HG02981 (cell line): Measurements from ENCODE around the gene ATF1.
A peak's percentile ranks its signal among the peaks of the same experiment; 100 is the strongest.
"Not testable (repeated sequence)": the region's sequence is repeated elsewhere in the genome, so short reads cannot be mapped to it uniquely, and the experiment has no call there.

Experiments used
- ATAC-seq: cut with Tn5 transposase; IDR thresholded peaks from one replicate; pipeline ENCODE4 v1.9.1; 2021; ENCODE audit warnings: mild to moderate bottlenecking, moderate library complexity; ENCODE audit not compliant: unreplicated experiment

Gene ATF1

DNA sequence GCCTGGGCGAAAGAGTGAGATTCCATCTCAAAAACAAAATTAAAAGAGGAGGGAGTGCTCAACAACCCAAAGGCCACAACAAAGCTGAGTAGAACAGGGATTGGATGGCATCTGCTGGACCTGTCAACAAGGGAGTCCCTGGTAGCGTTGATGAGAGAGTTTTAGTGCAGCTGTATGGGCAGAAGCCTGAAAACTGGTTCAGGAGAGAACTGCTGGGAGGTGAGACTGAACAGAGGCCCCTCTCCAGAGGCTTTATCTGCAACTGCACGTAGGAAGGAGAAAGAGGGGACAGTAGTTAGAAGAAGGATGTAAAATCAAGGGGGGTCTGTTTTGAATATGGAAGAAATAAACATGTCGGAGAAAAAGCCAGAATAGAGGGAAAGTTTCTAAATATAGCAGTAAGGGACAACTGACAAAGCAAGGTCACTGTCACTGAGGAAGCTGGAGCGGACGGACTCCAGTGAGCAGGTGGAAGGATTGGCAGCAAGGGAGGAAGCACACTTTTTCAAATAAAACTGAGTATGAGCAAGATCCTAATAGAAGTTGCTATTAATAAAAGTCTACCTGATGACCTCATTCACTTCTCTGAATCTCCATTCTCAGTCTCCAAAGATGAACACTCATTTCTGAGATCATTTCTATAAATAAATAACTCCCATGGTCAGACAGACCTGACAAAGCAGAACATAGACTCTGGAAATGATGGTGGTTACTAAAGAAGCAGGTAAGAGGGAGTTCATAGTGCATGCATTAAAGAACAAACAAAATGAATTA, 11.8 kb upstream of the ATF1 start:
- ATAC-seq = no peak

DNA sequence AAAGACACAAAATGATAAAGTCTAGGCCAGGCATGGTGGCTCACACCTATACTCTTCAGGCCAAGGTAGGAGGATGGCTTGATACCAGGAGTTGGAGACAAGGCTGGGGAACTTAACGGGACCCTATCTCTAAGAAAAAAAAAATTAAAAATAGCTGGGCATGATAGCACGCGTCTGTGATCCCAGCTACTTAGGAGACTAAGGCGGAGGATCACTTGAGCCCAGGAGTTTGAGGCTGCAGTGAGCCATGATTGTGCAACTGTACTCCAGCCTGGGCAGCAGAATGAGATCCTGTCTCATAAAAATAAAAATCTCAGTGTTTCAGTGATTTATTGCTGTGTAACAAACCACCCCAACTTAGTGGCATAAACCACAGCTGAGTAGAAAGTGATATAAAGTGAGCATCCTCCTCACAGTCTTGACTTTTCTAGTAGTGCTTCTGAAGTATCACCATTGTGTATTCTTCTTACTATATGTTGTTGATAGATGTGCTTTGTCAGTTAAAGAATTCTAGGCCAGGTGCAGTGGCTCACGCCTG, 10.6 kb upstream of the ATF1 start:
- no peak for ATAC-seq

DNA sequence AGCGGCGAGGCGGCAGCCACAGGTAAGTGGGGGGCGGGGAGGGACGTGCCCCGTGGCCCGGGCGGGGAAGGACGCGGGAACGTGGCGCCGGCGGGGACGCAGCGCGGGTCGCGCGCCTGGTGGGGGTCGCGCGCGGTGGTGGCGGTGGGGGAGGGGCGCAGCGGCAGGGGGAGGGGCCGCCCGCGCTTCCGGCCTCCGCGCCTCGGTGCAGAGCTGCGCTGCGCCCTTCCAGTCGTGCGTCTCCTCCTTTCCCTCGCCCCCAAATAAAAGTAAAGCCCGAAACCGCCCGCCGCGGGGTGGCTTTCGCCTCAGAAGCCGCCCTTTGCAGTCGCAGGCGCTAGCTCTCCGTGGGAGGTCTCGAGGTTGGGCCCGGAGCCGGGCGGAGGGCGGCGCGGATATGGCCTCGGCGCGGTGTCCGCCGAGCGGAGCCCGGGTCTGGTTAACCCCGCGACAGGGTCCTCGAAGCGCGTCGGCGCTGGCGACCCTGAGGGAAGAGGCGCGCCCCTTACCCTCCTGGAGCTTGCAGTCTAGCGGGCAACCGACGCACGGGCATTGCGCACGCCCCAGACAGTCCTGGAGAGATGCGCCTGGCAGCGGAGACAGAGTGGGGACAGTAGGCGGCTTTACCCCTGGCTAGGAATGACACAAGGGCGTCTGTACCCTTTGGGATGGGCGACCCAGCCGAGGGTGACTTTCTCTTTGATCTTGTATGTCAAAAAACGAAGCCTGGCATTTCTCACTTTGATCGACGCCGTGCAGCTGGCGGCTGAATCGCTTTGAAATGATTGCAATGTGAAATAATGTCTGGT, 589 bp downstream of the ATF1 start:
- peak; percentile 27 for ATAC-seq

DNA sequence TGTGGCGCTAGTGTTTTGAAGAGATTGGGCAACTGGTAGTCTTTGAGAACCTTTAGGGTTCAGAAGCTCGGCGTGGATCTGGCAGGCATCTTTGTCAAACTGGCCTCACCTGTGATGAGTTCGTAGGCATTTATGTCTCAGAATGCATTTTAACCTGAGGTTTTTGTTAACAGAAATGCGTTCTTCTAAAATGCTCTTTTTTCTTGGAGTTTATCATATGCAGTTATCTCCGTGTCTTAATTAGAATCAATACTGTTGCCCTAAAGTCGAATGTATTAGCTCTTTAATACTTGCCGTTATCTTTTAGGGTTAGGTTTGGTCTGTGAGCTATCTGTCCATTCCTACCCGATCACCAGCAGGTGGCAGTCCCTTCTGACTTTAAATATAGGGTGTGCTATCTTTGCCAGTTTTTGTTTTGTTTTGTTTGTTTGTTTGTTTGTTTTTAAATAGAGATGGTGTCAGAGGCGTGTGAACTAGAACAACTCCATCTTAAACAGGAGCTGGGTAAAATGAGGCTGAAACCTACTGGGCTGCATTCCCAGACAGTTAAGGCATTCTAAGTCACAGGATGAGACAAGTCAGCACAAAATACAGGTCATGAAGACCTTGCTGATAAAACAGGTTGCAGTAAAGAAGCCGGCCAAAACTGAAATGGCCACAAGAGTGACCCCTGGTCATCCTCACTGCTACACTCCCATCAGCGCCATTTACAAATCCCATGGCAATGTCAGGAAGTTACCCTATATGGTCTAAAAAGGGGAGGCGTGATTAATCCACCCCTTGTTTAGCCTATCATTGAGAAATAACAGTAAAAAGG, 1.4 kb downstream of the ATF1 start:
- peak; percentile 5 for ATAC-seq

DNA sequence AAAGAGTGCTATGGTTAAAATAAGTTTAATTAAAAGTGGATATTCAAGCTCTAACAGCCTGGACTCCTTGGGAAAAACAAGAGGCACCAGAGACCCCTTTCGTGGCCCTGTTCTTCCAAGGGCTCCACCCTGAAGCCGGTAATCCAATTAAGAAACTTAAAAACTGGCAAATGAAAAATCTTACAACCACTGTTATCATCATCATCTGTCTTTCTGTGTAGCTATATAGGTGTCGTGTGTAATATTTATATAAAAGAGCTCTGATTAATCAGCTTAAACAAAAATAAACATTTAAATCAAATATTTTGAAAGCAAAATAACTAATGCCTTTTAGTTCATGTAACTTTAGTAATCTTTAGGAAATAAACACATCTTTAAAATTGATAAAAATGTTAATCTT, 4.5 kb downstream of the ATF1 start:
- ATAC-seq = no peak

DNA sequence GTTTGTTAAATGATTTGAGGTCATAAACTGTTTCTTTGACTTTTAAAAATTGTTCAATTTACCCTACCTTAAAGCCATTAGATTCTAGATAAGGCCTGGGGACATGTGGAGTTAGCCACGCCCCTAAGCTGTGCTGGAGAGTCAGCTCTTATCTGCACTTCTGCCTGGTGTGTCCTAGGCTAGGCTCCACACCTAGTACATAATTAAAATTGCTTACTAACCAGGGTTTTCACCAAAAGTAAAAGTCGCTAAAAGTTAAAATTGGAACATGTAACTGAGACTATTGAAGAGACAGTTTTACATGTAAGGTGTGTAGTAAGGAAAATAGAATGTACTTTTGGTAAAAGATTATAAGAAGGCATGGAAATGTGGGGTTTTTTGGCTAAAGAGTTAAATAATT, 4.9 kb downstream of the ATF1 start:
- not testable (repeated sequence) for ATAC-seq

DNA sequence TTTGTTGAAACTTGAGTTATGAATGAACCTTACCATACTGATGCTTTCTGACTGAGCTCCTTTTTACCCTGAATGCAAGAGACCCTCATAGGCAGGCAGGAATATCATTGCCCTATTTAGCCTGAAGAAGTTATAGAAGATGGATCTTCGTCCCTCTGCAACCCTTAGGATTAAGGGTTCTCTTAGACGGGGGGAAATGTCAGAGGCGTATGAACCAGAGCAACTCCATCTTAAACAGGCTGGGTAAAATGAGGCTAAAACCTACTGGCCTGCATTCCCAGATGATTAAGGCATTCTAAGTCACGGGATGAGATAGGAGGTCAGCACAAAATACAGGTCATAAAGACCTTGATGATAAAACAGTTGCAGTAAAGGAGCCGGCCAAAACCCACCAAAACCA, 7.5 kb downstream of the ATF1 start:
- no peak for ATAC-seq

DNA sequence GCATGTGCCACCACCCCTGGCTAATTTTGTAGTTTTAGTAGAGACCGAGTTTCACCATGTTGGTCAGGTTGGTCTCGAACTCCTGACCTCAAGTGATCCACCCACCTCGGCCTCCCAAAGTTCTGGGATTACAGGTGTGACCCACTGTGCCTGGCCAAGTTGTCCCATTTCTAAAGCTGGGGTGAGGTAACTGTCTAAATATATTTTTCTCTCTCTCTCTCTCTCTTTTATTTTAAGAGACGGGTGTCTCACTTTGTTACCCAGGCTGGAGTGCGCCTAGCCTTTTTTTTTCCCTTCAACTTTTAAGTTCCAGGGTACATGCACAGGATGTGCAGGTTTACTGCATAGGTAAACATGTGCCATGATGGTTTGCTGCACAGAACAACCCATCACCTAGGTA, 8.6 kb downstream of the ATF1 start:
- ATAC-seq = no peak

DNA sequence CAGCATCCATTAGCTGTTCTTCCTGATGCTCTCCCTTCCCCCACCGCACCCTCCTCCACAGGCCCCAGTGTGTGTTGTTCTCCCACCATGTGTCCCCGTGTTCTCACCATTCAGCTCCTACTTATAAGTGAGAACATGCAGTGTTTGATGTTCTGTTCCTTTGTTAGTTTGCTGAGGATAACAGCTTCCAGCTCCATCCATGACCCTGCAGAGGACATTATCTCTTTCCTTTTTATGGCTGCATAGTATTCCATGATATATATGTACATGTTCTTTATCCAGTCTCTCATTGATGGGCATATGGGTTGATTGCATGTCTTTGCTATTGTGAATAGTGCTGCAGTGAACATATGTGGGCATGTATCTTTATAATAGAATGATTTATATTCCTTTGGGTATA, 9.0 kb downstream of the ATF1 start:
- ATAC-seq = no peak

DNA sequence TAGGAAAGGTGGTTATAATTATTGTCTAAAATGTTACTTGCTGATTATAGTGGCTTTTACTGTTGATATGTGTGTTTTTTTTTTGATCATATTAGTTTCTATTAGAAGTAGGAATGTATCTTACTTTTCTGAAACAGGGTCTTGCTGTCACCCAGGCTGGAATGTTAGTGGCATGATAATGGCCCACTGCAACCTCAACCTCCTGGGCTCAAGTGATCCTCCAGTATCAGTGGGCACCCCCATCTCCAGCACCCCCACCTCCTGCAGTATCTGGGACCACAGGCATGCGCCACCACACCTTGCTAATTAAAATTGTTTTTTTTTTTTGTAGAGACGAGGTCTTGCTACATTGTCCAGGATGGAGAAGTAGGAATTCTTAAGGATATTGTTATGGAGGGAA, 11.3 kb downstream of the ATF1 start:
- ATAC-seq = no peak

DNA sequence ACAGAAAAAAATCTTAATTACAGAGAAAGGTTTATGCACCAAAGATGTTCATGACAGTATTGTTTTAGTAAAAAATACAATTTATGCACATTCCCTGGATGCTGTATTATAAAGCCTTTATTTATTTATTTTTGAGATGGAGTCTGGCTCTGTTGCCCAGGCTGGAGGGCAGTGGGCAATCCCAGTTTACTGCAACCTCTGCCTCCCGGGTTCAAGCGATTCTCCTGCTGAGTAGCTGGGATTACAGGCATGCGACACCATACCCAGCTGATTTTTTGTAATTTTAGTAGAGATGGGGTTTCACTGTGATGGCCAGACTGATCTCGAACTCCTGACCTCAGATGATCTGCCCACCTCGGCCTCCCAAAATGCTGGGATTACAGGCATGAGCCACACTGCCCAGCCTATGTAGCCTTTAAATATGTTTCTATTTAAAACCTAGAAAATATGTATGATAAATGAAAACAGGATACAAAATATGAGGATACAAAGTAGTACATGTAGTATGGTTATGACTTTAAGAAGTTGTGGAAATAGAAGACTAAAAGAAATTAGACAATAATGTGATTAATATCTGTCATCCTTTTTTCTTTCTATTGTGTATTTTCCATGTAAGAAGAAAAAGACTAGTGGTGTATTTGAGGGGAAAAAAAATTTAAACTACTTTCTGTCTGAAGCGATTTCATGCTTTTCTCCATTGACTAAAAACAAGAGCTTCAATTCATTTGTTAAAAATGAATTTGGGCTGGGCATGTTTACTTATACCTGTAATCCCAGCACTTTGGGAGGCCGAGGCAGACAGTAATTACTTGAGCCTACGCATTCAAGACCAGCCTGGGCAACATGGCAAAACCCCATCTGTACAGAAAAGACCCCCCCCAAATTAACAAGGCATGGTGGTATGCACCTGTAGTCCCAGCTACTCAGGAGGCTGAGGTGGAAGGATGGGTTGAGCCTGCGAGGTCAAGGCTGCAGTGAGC, 13.1 kb downstream of the ATF1 start:
- no peak for ATAC-seq

DNA sequence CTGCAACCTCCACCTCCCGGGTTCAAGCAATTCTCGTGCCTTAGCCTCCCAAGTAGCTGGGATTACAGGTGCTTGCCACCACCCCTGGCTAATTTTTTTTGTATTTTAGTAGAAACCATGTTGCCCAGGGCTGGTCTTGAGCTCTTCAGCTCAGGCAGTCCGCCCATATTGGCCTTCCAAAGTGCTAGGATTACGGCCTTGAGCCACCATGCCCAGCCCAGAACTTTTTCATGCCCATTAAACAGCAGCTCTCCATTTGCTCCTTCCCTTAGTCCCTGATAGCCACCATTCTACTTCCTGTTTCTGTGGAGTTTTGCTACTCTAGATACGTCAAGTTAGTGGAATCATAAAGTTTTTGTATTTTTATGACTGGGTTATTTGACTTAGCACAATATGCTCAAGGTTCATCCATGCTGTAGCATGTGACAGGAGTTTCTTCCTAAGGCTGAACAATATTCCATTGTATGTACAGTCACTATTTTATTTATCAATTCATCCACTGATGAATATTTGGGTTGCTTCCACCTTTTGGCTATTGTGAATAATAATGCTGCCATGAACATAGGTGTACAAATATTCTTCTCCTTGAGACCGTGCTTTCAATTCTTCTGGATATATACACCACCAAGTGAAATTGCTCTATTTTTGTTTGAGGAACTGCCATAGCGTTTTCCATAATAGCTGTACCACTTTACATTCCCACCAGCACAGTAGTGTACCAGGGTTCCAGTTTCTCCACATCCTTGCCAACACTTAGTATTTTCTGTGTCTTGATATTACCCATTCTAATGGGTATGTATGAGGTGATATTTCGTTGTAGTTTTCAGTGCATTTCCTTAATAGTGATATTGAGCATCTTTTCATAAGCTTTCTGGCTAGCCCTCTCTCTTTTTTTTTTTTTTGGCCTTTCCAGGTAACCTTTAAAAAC, 15.0 kb downstream of the ATF1 start:
- no peak for ATAC-seq

DNA sequence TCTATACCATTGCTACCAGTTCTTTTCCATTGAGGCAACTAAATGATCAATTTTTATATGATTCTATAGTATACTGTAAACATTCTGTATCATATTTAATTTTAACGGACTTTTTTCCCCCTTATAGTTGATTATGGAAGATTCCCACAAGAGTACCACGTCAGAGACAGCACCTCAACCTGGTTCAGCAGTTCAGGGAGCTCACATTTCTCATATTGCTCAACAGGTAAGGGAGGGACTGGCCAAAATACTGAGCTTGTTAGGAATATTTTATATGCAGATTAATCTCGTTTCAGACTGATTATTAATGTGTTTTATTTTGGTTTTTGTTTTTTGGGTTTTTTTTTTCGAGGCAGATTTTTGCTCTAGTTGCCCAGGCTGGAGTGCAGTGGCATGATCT, 16.1 kb downstream of the ATF1 start:
- ATAC-seq = no peak

DNA sequence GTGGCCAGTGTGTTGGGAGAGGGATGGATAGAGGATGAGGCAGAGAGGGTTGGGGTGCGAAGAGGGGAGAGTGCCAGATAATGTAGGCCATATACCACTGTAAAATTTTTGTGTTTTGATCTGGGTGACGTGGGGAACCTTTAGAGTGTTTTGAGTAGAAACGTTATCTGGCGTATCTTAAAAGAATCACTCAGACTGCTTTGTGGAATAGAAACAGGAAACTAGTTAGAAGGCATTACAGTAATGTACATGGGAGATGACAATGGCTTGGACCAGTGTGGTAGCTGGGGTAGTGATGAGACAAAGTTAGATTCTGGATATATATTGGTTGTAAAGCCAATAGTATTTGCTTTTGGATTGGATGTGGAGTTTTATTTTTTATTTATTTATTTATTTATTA, 20.6 kb downstream of the ATF1 start:
- no peak for ATAC-seq

DNA sequence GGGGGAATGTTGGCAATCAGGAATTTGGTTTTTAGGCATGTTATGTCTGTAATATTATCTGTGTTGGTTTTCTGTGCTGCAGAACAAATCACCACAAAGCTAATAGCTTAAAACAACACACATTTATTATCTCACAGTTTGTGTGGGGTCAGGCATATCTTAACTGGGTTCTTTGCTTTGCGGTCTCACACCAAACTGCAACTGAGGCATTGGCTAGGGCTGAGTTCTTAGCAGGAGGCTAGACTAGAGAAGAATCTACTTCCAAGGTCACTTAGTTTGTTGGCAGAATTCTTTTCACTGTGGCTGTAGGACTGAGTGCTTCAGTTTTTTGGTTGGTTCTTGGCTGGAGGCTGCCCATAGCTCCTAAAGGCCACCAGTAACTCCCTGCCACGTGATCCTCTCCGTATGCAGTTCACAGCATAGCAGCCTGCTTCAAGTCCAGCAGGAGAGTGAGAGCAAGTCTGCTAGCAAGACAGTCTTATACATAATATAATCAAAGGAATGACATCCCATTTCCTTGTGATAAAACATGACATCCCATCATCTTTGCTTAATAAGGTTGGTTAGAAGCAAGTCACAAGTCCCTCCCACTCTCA, 21.6 kb downstream of the ATF1 start:
- no peak for ATAC-seq

DNA sequence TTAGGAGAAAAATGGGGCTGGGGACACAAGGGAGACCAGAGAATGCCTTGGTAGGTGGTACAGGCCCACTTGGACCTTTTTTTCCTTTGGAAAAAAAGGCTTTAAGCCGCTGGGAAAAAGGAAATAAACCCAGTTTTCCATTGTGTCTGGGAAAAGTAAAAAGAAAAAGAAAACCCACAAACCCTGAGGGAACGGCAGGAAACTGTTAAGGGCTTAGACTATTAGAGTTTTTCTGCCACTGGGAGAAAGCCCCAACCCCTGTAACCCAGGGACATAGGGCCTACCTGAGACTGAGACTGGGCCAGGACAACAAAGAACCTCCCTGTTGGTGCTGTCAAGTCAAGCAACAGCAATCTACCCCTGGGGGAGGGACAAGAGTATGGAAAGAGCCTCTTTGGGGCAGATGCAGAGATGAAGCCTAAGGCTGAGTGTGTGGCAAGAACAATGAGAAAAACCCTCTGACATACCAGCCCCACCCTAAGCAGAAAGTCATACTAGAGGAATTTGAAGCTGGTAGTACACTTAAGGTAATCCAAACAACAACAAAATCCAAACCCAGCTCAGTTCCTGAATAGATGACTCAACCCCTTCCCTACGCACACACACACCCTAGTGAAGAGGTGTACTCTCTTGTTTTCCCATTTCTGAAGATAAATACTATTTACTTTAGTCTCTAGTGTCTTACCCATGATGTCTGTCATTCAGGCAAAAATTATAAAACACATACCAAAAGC, 22.8 kb downstream of the ATF1 start:
- no peak for ATAC-seq

DNA sequence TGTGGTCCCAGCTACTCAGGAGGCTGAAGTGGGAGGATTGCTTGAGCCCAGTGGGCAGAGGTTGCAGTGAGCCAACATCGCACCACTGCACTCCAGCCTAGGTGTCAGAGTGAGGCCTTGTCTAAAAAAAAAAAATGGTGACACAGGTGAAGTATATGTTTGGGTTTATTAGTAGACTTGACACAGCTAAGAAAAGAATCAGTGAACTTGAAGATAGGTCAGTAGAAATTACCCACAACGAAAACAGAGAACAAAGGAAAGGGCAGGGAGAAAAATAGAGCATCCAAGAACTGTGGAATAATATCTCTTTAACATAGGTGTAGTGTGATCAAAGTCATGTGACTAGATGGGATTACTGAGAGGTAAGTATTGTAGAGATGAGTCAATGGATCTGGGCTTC, 23.7 kb downstream of the ATF1 start:
- ATAC-seq = no peak

DNA sequence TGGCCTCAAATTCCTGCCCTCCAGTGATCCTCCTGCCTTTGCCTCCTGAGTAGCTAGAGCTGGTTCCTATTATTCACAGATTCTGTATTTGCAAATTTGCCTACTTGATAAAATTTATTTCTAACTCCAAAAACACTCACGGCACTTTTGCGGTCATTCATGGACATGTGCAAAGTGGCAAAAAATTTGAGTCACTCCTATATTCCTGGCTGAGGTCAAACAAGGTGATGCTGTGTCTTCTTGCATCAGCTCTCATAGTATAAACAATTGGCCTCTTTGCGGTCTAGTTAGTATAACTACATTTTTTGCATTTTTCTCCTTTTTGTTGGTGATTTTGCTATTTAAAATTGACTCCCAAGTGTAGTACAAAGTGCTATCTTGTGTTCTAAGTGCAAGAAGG, 24.7 kb downstream of the ATF1 start:
- no peak for ATAC-seq
